Esophagus squamous epithelium (tissue), 4 donors: ENCODE measurements around the gene SBF1.

Source experiments
- POLR2A ChIP-seq, 4 donors: fragments of 450-650 bp; IDR thresholded peaks; one replicate each; pipeline ENCODE4 v1.6.1; 2017; ENCODE audit warnings: antibody characterized with exemption in 4 of 4, mild to moderate bottlenecking in 4 of 4, moderate library complexity in 3 of 4
- TF ChIP-seq, protein P1 (sequence below), 6 experiments: fragments of 450-650 bp in 4 of 6; fragments of 200-600 bp in 2 of 6; sonication (generic) in 2 of 6; IDR thresholded peaks; one replicate each; pipeline ENCODE4 v1.5.1; 2016 to 2019; ENCODE audit warnings: antibody characterized with exemption in 6 of 6, mild to moderate bottlenecking in 4 of 6, moderate library complexity in 4 of 6

DNA sequence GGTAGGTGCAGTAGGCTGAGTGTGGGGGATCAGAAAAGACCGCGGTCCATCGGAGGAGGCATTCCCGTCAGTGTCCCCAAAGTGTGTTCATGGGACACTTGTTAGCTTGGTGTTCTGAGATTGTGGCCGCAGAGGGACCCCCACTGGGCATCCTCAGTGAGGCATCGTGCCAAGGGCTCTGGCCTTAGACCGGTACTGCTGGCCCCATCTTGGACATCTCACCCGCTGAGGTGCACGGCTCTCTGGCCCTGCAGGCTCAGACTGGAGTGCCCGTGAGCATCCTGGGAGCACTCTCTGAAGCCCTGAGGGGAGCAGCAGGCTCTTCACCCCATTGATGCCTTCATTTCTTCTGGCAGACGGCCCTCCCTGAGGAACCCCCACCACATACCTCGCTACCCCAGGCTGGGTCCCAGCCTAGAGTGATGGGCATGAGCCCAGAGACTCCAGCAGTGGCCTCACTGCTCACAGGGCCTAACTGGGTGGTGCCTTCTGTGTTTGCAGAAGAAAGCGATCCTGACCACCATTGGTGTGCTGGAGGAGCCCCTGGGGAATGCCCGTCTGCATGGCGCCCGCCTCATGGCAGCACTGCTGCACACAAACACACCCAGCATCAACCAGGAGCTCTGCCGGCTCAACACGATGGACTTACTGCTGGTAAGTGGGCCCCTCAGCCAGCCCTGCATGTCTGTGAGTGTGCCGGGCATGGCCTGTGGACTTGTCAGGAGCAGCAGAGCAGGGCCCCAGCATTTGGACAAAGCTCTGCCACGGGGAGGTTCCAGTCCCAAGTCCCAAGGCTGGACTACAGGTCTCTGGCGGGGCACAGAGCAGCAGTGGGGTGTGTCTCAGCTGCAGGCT lies 51.6 kb downstream of the SBF1 start:
- no peak for TF ChIP-seq POLR2A (IDR thresholded peaks at IDR 0.05)
- TF ChIP-seq, protein P1, sequence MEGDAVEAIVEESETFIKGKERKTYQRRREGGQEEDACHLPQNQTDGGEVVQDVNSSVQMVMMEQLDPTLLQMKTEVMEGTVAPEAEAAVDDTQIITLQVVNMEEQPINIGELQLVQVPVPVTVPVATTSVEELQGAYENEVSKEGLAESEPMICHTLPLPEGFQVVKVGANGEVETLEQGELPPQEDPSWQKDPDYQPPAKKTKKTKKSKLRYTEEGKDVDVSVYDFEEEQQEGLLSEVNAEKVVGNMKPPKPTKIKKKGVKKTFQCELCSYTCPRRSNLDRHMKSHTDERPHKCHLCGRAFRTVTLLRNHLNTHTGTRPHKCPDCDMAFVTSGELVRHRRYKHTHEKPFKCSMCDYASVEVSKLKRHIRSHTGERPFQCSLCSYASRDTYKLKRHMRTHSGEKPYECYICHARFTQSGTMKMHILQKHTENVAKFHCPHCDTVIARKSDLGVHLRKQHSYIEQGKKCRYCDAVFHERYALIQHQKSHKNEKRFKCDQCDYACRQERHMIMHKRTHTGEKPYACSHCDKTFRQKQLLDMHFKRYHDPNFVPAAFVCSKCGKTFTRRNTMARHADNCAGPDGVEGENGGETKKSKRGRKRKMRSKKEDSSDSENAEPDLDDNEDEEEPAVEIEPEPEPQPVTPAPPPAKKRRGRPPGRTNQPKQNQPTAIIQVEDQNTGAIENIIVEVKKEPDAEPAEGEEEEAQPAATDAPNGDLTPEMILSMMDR (IDR thresholded peaks at IDR 0.05) = no peak
